ENCODE measurements around the gene KLHL22.

- TF ChIP-seq CTCF (conservative IDR thresholded peaks at IDR 0.05; ENCODE audit: low read depth, low read length) (no peak), EZH2phosphoT487 (IDR thresholded peaks at IDR 0.05; ENCODE audit: borderline replicate concordance, low read length) (no peak)
Observed at GRCh38 chr22:20432244-20432686, 63.3 kb downstream of the KLHL22 start.

Measured in PC-3 (cell line).